HEK293T (cell line): Measurements from ENCODE around the gene NGF.

Experiments used
- CTCF ChIA-PET: fragments of 350-600 bp; formaldehyde crosslinking; extraction: SDS; loops from one replicate; lab custom pipeline; 2021; ENCODE audit warnings: antibody characterized with exemption, inconsistent platforms; lab: Yijun Ruan, JAX
- POLR2A ChIA-PET: fragments of 350-600 bp; formaldehyde crosslinking; extraction: SDS; loops from one replicate; lab custom pipeline; 2020; ENCODE audit warnings: antibody characterized with exemption, inconsistent platforms; lab: Yijun Ruan, JAX
- DNase-seq: peaks from one replicate; pipeline ENCODE4 v3.0.0; 2012; ENCODE audit warnings: mixed read lengths; ENCODE audit errors: extremely low spot score
- ARNT ChIP-seq: fragments of 450-650 bp; IDR thresholded peaks from 2 replicates; pipeline ENCODE4 v1.6.1; 2017; ENCODE audit warnings: mild to moderate bottlenecking
- BHLHE40 ChIP-seq: fragments of 450-650 bp; IDR thresholded peaks from 2 replicates; pipeline ENCODE4 v1.6.1; 2016; ENCODE audit warnings: mild to moderate bottlenecking, moderate library complexity, borderline replicate concordance
- CTBP1 ChIP-seq: fragments of 450-650 bp; IDR thresholded peaks from 2 replicates; pipeline ENCODE4 v1.6.1; 2016; ENCODE audit warnings: borderline replicate concordance
- ELF4 ChIP-seq: fragments of 450-650 bp; IDR thresholded peaks from 2 replicates; pipeline ENCODE4 v1.6.1; 2017; ENCODE audit warnings: antibody characterized with exemption
- FOXA1 ChIP-seq: fragments of 450-650 bp; IDR thresholded peaks from 2 replicates; pipeline ENCODE4 v1.6.1; 2016; ENCODE audit warnings: mild to moderate bottlenecking
- FOXK2 ChIP-seq: fragments of 450-650 bp; IDR thresholded peaks from 2 replicates; pipeline ENCODE4 v1.6.1; 2016; ENCODE audit warnings: mild to moderate bottlenecking
- FOXM1 ChIP-seq: fragments of 450-650 bp; IDR thresholded peaks from 2 replicates; pipeline ENCODE4 v1.6.1; 2017; ENCODE audit warnings: mild to moderate bottlenecking, borderline replicate concordance
- HDGF ChIP-seq: fragments of 450-650 bp; IDR thresholded peaks from 2 replicates; pipeline ENCODE4 v1.6.1; 2017; ENCODE audit warnings: antibody characterized with exemption, borderline replicate concordance
- L3MBTL2 ChIP-seq: fragments of 450-650 bp; conservative IDR thresholded peaks from 2 replicates; pipeline ENCODE4 v1.6.1; 2016; ENCODE audit warnings: mild to moderate bottlenecking
- LEF1 ChIP-seq: fragments of 450-650 bp; IDR thresholded peaks from 2 replicates; pipeline ENCODE4 v1.6.1; 2017; ENCODE audit warnings: mild to moderate bottlenecking, borderline replicate concordance
- NFRKB ChIP-seq: fragments of 450-650 bp; IDR thresholded peaks from 2 replicates; pipeline ENCODE4 v1.6.1; 2016; ENCODE audit warnings: mild to moderate bottlenecking, moderate library complexity
- SP1 ChIP-seq: fragments of 450-650 bp; IDR thresholded peaks from 2 replicates; pipeline ENCODE4 v1.6.1; 2017
- SUZ12 ChIP-seq: fragments of 450-650 bp; IDR thresholded peaks from 2 replicates; pipeline ENCODE4 v1.6.1; 2016; ENCODE audit warnings: mild to moderate bottlenecking
- TARDBP ChIP-seq: fragments of 450-650 bp; IDR thresholded peaks from 2 replicates; pipeline ENCODE4 v1.6.1; 2016
- ZNF384 ChIP-seq: fragments of 450-650 bp; IDR thresholded peaks from 2 replicates; pipeline ENCODE4 v1.6.1; 2016
- TF ChIP-seq, protein P1 (sequence below): fragments of 450-650 bp; IDR thresholded peaks from 2 replicates; pipeline ENCODE4 v1.6.1; 2016

Gene NGF

DNA sequence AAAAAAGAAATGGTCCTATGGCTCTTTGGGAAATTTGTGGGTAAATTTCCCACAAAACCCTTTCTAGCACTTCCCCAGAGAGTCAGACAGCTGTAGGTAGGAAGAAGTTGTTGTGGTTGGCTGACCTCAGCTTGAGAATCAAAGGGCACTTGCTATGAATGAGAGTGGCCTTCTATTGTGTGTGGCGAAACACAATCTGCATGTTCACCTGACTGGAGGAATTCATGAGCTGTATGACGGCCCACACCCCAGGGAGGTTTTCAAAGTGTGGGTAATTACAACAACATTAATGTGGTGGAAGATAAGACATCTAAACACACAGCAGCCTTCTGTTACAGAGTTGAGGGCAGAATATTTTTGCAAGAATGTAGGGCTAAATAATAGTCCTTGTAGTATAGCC, 38.8 kb downstream of the NGF start:
- POLR2A ChIA-PET: no interaction called here

DNA sequence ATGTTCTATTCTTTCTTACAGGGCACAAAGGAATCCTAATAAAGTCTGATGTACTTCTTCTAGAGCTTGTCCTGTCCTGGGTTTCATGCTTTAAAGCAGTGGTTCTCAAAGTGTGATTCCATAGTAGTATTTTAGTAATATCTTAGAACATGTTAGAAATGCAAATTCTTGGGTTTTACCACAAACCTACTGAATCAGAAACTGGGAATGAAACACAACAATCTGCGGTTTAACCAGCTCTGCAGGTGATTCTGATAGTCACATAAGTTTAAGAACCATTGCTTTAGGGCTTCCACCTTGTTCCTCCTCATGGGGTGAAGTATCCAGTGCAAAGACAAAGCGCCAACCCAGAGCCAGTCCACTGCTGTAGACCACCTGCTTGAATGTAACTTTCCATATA, 41.1 kb downstream of the NGF start:
- no peak for DNase-seq
- ChIA-PET CTCF (no interaction called here), POLR2A (no interaction called here)
- TF ChIP-seq FOXK2: no peak
- no peak for TF ChIP-seq ARNT
- TF ChIP-seq L3MBTL2: no peak
- TF ChIP-seq FOXA1: no peak
- no peak for TF ChIP-seq SUZ12
- TF ChIP-seq ELF4: no peak
- TF ChIP-seq TARDBP: no peak

More for the DNA sequence above, 38.8 kb downstream of the NGF start:
- no peak for DNase-seq
- CTCF ChIA-PET: no interaction called here
- TF ChIP-seq, protein P1, sequence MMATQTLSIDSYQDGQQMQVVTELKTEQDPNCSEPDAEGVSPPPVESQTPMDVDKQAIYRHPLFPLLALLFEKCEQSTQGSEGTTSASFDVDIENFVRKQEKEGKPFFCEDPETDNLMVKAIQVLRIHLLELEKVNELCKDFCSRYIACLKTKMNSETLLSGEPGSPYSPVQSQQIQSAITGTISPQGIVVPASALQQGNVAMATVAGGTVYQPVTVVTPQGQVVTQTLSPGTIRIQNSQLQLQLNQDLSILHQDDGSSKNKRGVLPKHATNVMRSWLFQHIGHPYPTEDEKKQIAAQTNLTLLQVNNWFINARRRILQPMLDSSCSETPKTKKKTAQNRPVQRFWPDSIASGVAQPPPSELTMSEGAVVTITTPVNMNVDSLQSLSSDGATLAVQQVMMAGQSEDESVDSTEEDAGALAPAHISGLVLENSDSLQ: no peak
- TF ChIP-seq FOXA1 (no peak), SP1 (no peak), FOXM1 (no peak), SUZ12 (no peak), ELF4 (no peak), L3MBTL2 (no peak), BHLHE40 (no peak), FOXK2 (no peak), HDGF (no peak), LEF1 (no peak)

DNA sequence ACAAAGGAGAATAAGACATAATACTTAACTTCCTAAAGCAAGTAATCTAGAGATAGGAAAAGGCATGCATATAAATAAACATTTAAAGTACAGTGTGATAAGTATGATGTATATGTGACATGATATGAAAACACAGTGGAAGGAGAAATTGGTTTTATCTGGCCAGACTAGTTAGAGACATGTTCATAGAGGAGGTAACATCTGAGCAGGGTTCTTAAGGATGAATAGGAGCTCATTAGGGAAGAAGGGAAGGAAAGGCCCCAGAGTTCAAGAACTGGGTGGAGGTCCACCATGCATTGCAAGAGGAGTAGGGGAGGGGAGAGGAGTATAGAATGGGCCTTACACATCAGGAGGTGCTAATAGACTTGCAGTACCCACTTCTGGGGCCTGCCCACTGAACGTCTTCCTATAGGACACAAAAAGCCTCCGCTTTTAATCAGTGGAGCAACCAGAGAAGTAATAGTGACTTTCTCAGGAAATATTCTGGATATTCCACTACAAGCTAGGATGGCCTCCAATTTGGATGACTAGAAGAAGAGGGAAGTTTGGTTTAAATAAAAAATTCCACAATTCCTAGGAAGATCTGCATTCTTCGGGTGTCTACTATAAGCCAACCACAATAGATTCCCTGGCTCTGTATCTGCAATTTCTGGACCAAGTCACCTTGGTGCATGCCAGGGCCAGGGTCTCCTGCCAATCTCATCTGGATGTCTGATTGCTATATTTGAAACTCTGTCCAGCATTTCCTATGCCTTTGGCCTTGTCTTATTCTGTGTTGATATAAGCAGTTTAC, 41.9 kb downstream of the NGF start:
- POLR2A ChIA-PET: no interaction called here
- CTCF ChIA-PET: interaction anchor here (0.9 kb wide), 1 partner anchor 173 kb away, joined by 3 read pairs; no protein-coding TSS in a partner anchor
- DNase-seq: no peak
- TF ChIP-seq TARDBP (no peak), HDGF (no peak), ZNF384 (no peak), FOXA1 (no peak), BHLHE40 (no peak), ELF4 (no peak), NFRKB (no peak)

DNA sequence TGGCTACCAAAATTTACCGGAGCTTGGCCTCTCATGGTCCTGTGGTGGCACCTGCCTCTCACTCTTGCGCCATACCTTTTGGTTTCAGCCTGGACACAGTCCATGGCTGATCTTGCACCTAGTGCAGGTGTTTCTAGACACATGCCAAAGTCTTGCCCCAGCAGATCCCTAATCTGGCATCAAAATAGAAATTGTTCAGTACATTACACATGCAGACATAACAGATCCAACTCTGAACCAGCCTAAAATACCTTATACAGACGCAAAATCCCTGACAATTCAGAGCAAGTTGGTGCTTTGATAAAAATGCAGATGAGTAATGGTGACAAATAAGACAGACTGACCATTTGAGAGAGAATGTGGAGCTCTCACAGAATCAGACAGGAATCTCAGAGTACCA, 44.1 kb downstream of the NGF start:
- DNase-seq: no peak
- no peak for TF ChIP-seq TARDBP
- no peak for TF ChIP-seq HDGF
- TF ChIP-seq FOXM1: no peak
- no peak for TF ChIP-seq FOXA1
- no peak for TF ChIP-seq ELF4
- no peak for TF ChIP-seq ARNT
- TF ChIP-seq, protein P1: no peak
- no peak for TF ChIP-seq BHLHE40
- no peak for TF ChIP-seq L3MBTL2
- TF ChIP-seq SP1: no peak
- TF ChIP-seq FOXK2: no peak
- TF ChIP-seq CTBP1: no peak
- ChIA-PET POLR2A (no interaction called here), CTCF (no interaction called here)

DNA sequence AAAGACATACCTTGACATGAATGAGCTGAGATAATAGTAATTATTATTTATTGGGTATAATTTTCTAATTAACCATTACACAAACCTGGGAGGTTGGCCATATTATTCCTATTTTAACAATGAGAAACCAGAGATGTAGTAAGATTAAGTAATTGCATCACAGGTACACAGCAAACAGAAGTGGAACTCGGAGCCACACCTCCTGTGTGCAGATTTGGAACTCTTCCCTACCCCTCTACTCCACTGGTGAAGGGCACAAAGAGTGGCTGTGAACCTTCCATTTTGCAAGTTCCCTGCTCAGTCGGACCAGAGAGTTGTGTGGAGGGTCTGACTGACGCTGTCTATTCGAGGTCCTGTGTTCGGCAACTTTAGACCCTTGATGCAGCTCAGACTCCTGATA, 45.0 kb downstream of the NGF start:
- DNase-seq: no peak
- TF ChIP-seq ELF4 (no peak), L3MBTL2 (no peak), ZNF384 (no peak), ARNT (no peak), FOXA1 (no peak), SUZ12 (no peak)
- CTCF ChIA-PET: no interaction called here
- POLR2A ChIA-PET: no interaction called here

DNA sequence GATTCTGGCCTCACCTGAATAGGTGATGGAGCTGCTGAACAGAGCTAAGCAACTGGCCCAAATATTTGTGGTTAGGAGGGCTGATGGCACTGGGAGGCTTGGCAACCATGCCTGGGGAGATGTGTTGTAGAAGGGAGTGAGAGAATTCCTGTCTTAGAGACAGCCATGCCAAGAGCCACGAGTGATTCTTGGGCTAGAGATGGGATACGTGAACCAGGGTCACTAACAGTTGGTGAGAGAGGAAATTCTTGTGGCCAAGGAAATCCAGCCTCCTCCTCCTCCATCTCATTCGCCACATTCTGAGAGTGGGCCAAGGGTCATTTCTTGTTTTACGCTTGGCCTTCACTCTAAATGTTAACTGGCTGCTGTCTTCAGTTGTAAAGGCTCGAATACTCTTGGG, 46.3 kb downstream of the NGF start:
- POLR2A ChIA-PET: no interaction called here
- no peak for DNase-seq
- CTCF ChIA-PET: no interaction called here

DNA sequence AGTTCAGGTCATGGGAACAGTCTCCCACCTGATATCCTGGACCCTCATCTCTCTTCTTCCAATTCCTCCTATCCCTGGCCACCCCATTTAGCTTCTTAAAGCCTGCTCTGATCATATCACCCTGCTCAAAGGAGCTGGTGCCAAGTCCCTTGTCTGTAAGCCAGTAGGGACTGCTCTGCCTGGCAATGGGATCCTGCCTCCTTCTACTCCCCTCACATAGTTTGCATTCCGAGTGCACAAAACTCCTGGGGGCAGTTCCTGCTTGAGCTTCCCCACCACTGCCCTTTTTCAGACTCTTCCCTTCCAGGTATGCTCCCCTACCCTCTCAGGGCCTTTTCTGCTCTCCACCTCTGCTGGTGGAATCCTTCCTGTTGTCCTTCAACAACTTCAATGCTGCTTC, 48.1 kb downstream of the NGF start:
- CTCF ChIA-PET: no interaction called here
- DNase-seq: no peak
- POLR2A ChIA-PET: no interaction called here
- TF ChIP-seq L3MBTL2: no peak
- no peak for TF ChIP-seq LEF1
- TF ChIP-seq TARDBP: no peak
- TF ChIP-seq FOXK2: no peak
- no peak for TF ChIP-seq ZNF384
- TF ChIP-seq HDGF: no peak
- no peak for TF ChIP-seq SUZ12
- no peak for TF ChIP-seq CTBP1
- TF ChIP-seq FOXA1: no peak
- TF ChIP-seq ELF4: no peak

More for the DNA sequence above, 46.3 kb downstream of the NGF start:
- TF ChIP-seq FOXM1 (no peak), TARDBP (no peak), ELF4 (no peak), CTBP1 (no peak), SUZ12 (no peak), NFRKB (no peak), HDGF (no peak), L3MBTL2 (no peak), FOXA1 (no peak)
- TF ChIP-seq, protein P1: no peak
